HEK293 (cell line): ENCODE results near the gene ISOC2.

Experiments used
- ZNF214 ChIP-seq: fragments of 450-650 bp; formaldehyde crosslinking; IDR thresholded peaks from 2 replicates; pipeline ENCODE4 v1.5.1; 2017; ENCODE audit warnings: missing biosample characterization, mild to moderate bottlenecking, missing genetic modification characterization, borderline replicate concordance
- ZNF239 ChIP-seq: fragments of 450-650 bp; formaldehyde crosslinking; IDR thresholded peaks from 2 replicates; pipeline ENCODE4 v1.5.1; 2016; ENCODE audit warnings: missing biosample characterization, missing genetic modification characterization
- TF ChIP-seq, protein P1 (sequence below): fragments of 450-650 bp; formaldehyde crosslinking; IDR thresholded peaks from 2 replicates; pipeline ENCODE4 v1.5.1; 2016; ENCODE audit warnings: missing biosample characterization, missing genetic modification characterization

GRCh38 chr19:55503157-55503501 lies 41.7 kb upstream of the ISOC2 start:
- TF ChIP-seq ZNF239 (tag by site-specific recombination) (no peak), ZNF214 (tag by site-specific recombination) (no peak)
- TF ChIP-seq, protein P1, sequence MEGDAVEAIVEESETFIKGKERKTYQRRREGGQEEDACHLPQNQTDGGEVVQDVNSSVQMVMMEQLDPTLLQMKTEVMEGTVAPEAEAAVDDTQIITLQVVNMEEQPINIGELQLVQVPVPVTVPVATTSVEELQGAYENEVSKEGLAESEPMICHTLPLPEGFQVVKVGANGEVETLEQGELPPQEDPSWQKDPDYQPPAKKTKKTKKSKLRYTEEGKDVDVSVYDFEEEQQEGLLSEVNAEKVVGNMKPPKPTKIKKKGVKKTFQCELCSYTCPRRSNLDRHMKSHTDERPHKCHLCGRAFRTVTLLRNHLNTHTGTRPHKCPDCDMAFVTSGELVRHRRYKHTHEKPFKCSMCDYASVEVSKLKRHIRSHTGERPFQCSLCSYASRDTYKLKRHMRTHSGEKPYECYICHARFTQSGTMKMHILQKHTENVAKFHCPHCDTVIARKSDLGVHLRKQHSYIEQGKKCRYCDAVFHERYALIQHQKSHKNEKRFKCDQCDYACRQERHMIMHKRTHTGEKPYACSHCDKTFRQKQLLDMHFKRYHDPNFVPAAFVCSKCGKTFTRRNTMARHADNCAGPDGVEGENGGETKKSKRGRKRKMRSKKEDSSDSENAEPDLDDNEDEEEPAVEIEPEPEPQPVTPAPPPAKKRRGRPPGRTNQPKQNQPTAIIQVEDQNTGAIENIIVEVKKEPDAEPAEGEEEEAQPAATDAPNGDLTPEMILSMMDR, result no peak
